Stimulated activated CD8-positive, alpha-beta memory T cell treated with anti-CD3 and anti-CD28 coated beads, Interleukin-12 subunit alpha, Interleukin-12 subunit beta, amount 100 ng/mL, for 1 hour (primary cell): ENCODE measurements around the gene KHK.

Source experiments
- DNase-seq: peaks from one replicate; pipeline ENCODE4 v3.0.0-alpha.2; 2020; ENCODE audit warnings: low read depth

KHK gene

DNA sequence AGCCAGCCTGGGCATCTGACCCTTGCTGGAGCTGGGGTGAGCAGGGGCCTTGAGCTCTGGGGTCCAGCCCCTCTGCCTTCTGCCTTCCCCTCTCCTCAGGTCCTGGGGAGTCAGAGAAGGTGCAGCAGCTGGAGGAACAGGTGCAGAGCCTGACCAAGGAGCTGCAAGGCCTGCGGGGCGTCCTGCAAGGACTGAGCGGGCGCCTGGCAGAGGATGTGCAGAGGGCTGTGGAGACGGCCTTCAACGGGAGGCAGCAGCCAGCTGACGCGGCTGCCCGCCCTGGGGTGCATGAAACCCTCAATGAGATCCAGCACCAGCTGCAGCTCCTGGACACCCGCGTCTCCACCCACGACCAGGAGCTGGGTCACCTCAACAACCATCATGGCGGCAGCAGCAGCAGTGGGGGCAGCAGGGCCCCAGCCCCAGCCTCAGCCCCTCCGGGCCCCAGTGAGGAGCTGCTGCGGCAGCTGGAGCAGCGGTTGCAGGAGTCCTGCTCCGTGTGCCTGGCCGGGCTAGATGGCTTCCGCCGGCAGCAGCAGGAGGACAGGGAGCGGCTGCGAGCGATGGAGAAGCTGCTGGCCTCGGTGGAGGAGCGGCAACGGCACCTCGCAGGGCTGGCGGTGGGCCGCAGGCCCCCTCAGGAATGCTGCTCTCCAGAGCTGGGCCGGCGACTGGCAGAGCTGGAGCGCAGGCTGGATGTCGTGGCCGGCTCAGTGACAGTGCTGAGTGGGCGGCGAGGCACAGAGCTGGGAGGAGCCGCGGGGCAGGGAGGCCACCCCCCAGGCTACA is 4.4 kb upstream of the KHK start:
- DNase-seq, result no peak

DNA sequence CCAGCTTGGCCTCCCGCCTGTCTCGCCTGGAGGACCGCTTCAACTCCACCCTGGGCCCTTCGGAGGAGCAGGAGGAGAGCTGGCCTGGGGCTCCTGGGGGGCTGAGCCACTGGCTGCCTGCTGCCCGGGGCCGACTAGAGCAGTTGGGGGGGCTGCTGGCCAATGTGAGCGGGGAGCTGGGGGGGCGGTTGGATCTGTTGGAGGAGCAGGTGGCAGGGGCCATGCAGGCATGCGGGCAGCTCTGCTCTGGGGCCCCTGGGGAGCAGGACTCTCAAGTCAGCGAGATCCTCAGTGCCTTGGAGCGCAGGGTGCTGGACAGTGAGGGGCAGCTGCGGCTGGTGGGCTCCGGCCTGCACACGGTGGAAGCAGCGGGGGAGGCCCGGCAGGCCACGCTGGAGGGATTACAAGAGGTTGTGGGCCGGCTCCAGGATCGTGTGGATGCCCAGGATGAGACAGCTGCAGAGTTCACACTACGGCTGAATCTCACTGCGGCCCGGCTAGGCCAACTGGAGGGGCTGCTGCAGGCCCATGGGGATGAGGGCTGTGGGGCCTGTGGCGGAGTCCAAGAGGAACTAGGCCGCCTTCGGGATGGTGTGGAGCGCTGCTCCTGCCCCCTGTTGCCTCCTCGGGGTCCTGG is 3.7 kb upstream of the KHK start:
- no peak for DNase-seq

DNA sequence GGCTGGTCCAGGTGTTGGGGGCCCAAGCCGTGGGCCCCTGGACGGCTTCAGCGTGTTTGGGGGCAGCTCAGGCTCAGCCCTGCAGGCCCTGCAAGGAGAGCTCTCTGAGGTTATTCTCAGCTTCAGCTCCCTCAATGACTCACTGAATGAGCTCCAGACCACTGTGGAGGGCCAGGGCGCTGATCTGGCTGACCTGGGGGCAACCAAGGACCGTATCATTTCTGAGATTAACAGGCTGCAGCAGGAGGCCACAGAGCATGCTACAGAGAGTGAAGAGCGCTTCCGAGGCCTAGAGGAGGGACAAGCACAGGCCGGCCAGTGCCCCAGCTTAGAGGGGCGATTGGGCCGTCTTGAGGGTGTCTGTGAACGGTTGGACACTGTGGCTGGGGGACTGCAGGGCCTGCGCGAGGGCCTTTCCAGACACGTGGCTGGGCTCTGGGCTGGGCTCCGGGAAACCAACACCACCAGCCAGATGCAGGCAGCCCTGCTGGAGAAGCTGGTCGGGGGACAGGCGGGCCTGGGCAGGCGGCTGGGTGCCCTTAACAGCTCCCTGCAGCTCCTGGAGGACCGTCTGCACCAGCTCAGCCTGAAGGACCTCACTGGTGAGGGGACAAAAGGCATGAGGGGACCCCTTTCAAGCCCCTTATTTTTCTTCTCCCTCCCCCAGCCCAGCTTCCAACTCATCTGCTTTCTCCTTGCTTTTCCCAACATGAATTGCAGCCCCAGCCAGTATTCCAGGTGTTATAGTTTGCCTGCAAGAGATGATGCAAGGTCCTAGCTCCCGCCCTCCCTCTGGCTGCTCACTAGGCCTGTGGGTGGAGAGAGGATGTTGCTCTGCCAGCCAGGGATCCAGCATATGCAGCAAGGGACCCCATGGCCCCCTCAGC is 2.9 kb upstream of the KHK start:
- no peak for DNase-seq

DNA sequence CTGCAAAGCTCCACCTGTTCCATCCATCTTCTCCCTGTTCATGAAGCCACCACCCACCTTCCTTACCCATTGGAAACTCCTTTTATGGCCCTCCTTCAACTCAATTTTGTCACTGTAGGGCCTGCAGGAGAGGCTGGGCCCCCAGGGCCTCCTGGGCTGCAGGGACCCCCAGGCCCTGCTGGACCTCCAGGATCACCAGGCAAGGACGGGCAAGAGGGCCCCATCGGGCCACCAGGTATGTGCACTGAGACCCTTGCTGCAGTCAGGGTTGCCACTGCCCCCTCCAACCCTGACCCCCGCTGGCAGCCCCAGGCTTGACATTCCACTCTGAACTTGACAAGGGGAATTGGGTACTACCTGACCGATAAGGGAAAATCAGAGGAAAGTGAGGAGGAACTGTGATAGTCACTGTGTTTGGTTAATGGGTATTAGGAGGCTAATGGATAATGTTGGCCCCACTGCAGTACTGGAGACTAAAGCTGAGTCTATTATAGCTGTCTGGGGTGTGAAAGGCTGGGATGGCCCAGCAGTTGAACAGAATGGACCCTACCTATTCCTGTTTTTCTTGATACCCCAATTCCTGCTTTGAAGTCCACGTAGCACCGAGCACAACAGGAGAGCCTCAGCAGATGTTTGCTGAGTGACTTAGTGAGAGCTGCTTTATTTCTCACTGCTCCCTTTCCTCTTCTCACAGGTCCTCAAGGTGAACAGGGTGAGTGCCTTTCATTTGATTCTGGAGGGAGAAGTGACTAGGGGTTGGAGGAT is 2.1 kb upstream of the KHK start:
- no peak for DNase-seq

DNA sequence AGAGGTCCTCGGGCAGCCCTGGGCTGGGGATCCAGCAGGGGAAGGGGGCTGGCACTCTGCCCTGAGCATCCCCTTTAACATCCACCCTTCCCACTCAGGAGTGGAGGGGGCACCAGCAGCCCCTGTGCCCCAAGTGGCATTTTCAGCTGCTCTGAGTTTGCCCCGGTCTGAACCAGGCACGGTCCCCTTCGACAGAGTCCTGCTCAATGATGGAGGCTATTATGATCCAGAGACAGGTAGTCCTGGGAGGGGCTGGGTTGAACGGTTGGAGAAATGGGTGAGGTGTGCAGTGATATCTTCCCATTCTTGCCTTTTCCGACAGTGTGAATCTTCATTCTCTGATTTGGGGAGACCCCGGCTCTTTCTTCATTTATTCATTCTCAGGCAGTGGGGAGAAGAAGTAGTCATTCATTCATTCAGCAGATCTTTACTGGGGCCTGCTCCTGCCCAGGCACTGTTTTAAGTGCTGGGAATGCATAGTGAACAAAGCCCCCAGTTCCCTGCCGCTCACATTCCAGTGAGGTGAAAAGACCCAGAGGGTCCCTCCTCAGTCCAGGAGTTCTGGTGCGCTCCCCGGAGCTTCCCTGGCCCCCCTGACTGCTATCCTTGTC is 1.4 kb upstream of the KHK start:
- DNase-seq, result no peak

DNA sequence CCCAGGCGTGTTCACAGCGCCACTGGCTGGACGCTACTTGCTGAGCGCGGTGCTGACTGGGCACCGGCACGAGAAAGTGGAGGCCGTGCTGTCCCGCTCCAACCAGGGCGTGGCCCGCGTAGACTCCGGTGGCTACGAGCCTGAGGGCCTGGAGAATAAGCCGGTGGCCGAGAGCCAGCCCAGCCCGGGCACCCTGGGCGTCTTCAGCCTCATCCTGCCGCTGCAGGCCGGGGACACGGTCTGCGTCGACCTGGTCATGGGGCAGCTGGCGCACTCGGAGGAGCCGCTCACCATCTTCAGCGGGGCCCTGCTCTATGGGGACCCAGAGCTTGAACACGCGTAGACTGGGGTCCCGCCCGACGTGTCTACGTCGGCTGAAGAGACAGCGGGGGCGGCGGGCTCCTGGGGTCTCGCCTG is 891 bp upstream of the KHK start:
- no peak for DNase-seq

DNA sequence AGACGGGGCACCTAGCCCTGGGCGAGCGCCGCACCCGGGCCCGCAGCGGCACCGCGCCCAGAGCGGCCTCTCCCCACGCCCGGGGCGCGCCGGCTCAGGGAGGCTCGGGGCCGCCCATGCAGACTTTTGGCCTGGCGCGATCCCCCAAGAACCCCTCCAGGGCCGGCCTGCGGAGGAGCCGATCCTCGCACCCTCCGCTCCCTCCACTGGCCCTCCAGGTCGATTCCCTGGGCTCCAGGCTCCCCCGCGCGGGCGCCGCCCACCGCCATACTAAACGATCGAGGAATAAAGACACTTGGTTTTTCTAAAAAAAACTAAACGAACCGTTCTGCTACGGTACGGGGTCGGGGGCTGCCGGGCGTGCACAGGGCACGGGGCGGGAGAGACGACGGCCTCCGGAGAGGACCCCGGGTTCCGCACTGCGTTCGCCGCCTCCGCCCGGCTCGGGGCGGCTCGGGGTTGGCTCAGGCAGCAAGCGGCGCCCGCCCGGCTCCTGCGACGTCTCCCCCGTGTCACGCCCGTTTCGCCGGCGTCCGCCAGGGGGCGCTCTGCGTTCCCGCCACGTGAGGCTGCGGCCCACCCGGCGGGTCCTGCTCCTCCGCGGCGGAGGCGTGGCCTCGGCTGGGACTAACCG is 365 bp upstream of the KHK start:
- DNase-seq, result peak; percentile 95

DNA sequence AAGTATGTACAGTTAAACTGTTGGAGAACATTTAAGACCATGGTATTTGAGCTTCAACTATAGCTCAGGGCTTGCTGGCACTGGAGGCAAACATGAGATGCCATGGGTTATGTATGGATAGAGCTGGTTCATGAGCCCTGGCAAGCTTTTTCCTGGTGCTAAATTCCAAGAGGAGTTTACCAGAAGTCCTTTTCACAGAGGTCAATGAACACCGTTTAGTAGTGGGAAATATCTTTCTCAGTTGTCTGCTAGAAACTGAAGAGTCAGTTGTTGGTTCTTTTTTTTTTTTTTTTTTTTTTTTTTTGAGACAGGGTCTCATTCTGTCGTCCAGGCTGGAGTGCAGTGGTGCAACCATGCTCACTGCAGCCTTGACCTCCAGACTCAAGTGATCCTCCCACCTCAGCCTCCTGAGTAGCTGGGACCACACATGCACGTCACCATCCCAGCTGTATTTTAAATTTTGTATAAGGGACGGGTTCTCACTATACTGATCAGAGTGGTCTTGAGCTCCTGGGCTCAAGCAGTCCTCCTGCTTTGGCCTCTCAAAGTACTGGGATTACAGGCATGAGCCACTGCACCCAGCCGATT is 1.3 kb downstream of the KHK start:
- no peak for DNase-seq

DNA sequence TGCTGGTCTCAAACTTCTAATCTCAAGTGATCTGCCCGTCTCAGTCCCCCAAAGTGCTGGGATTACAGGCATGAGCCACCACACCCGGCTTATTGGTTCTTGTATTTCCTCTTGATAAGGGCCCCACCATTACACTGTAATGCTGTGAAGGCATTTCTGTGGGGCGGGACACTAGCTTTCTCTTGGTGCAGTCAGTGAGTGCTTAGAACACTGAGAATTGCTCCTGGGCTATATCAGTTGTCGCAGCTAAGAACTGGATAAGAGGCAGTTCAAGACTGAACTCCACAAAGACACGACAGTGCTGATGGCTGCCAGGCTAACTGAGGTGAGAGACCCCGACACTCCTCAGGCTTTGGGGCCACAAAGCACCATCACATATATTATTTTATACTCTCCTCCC is 2.1 kb downstream of the KHK start:
- DNase-seq, result no peak

DNA sequence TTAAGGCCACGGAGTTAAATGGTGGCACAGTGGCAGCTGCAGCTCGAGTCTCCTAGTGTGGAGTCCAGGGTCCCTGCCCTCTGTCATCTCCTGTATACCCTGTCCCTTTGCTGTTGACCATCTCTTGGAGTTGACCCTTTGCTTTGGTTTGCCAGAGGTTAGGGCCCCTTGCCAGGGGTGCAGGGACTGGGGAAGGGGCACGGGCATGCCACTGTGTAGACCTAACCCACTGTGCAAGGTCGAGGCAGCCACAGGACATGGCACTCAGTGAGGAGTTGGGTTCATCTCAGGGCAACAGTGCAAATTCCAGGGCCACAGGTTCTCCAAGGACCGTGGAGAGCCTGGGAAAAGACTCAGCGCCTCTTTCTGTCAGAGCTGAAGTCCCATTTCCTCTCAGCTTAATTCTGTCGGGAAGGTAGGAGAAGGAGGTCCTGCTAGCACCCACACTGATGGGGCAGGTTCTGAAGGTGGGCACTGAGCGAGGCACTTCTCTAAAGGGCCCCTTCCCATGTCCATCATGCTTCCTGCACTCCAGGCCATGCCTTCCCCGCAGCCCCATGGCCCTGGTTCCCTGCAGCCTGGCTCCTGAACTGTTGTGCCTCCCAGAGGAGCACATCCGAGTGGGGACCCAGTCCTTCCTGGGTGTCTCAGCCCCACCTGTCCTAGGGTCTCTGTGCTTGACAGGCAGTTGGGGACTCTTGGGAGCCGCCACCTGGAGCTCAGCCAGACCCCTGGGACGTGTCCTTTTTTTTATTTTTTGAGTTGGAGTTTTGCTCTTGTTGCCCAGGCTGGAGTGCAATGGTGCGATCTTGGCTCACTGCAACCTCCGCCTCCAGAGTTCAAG is 2.8 kb downstream of the KHK start:
- no peak for DNase-seq

DNA sequence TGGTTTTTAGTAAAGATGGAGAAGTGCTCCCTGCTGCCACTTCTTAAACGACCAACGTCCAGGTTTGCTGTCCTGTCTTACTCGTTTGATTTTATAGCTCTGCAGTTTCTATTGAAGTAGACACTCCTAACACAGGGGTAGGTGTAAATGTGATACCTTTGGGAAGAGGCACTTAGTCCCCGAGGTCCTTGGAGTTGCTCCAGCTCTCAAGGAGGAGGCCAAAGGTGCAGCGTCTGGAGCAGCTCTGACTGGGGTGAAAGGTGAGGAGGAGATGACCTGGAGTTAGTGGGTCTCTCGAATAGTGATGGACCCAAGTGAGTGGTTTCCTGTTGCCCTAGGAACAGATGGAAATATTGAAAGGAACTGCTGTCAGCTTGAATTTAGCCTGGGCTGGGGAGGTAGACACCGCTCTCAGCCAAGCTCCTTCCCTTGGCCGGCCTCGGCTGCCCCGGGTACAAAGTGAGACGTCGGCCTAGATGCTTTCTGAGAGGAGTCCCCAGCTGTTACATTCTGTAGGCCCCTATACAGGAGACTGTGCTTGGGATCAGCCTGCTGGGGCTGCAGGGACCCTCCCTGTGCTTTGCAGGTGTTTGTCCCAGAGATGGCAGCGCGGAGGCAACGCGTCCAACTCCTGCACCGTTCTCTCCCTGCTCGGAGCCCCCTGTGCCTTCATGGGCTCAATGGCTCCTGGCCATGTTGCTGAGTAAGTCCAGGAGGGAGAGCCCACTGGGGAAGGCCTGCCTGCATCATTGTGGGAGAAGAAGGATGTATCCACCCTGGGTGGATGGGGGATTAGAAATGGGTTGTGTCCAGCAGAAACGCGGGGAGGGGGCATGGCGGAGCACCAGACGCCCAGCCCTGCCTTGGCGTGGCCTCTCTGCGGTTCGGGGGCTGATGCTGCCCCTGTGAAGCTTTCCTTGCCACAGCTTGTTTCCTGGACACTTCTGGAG is 5.4 kb downstream of the KHK start:
- DNase-seq, result no peak

DNA sequence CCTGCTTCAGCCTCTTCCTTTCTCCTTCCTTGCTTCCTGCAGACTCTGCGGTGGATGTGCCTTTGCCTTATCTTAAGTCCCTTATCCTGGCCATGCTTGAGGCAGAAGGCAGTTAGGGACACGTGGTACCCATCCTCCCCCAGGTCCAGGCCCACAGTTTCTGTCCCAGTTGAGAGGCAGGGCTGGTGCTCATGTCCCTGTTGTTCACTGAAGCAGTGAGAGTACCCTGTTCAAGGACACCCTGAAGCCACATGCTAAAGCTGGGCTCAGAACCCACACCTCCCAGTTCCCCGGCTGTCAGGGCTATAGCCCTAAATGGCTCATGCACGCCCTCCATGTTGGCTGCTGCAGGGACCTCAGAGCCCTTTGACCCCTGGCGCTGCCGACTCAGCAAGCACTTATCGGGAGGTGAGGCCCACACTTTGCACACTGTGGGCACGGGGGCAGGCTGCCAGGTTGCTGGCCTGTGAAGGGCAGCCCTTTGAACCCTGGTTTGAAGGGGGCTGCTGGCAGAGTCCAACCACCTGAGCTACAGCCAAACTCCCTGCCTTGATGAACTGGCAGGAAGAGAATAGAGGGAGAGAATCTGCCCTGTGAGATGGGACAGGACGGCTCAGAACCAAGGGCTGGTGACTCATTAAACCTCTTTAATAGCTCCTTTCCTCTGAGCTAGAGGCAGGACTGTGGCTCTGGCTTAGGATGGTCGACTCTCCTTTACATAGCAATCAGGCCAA is 6.3 kb downstream of the KHK start:
- no peak for DNase-seq

DNA sequence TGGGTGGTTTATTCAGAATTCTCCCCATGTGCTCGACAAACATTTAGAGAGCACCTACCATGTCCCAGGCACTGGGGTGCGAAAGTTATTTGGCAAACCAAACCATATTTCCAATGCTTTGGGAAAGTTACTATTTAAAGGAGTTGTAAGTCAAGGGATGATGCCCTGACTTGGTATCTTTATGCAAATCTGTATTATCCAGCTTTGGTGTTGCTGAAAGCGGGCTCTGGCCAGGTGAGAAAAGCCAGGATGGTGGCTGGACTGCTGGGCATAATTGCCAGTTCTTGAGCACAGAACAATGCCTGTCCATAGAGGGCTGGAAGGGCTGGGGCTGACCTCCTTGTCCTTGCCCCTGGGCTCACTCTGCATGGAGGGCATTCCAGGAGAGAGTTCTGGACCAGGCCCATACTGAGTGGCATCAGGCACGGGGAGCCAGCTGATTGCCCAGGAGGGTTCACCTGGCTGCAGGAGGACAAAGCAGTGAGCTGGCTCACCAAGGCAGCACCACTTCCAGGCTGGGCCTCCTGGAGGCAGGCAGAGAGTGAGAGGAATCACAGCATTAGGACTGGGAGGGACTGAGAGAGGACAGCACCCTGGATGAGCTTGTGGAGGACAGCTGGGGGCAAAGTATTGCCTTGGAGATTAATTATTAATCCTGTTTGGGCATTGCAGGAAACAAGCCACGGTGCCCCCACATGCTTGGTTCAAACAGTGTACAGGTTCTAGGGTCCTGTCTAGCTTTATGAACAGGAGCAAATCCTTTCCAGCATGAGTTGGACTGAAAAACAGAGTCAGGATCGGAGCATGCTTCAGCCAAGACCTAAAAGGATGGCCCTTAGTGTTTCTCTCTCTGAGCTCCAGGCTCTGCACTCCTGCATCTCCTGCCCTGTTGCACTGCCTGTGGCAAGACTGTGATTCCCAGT is 7.1 kb downstream of the KHK start:
- DNase-seq, result no peak

DNA sequence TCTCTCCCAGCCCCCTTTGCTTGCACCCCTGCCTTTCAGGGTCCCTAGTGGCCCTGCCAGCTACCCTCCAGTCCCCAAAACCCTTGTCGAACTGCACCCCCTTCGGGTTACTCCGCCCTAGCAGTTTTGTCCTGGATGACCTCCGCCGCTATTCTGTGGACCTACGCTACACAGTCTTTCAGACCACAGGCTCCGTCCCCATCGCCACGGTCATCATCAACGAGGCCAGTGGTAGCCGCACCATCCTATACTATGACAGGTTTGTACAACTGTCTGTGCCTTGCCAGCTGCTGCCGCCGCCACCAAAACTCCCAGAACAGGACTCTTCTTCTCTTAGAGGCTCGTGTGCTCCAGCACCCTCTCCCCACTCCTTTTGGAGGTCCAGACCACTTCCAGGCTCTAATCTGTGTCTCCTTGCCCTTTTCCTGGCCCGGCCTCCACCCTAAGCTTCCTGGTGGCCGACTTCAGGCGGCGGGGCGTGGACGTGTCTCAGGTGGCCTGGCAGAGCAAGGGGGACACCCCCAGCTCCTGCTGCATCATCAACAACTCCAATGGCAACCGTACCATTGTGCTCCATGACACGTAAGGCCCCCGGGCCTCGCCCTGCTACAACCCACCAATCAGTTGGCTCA is 7.9 kb downstream of the KHK start:
- DNase-seq, result no peak

DNA sequence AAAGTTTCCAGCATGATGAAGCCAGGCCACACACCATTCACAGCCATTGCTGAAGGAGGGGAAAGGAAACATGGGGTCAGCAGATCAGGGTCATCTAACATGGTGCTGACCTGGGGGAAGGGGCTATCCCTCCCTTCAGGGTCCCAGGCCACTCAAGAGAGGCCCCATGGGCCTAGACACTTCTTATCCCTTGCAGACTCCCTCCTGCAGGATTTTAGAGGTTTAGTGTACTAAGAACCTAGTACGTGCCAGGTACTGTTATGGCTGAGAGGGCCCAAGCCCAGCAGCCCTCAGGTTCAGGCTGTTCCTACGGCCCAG is 8.8 kb downstream of the KHK start:
- no peak for DNase-seq
